ENCODE results near the gene F12. TPM values are rescaled to one million over a fixed set of nuclear protein-coding genes. Genes with fewer than 3 reads are reported as not detected.

Gene F12
- total RNA-seq, 1 experiment from 2014 or later: 16.5 TPM

DNA sequence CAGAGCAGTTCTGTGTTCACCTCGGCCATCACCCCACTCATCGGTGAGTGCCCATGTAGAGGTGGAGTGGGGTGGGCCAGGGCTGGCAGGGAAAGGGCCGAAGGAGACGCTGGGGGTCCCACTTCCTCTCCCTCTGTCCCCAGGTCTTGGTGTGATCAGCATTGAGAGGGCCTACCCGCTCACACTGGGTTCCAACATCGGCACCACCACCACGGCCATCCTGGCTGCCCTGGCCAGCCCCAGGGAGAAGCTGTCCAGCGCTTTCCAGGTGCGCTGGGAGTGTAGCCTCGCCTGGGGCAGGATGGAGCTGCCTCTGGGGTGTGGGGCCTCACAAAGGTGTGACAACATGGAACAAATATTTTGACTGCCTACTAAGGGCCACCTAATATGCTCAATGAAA, 12.6 kb downstream of the F12 start:
- no peak for TF ChIP-seq CTCF (IDR thresholded peaks at IDR 0.05; ENCODE audit: unreplicated experiment)
- Mint-ChIP-seq H3K27me3 (ENCODE audit: insufficient read depth, unreplicated experiment) (no peaks in the 10 kb centered on the region), H3K4me1 (ENCODE audit: insufficient read depth, unreplicated experiment) (no peaks in the 10 kb centered on the region), H3K27ac (ENCODE audit: low read depth, unreplicated experiment) (no peak overlapping the region), H3K9me3 (ENCODE audit: unreplicated experiment) (no peaks in the 10 kb centered on the region), H3K36me3 (ENCODE audit: insufficient read depth, unreplicated experiment) (no peaks in the 10 kb centered on the region), H3K4me3 (ENCODE audit: unreplicated experiment) (no peak overlapping the region)
- intact Hi-C loops (cut with micrococcal nuclease): no loop called here
- POLR2A ChIA-PET: no interaction called here
- DNase-seq (ENCODE audit: unreplicated experiment): no peak
- no TSS peak for BruUV-seq (replicated peaks)
- CTCF ChIA-PET: interaction anchor here (0.6 to 0.7 kb wide), 3 partner anchors 41 to 114 kb away, joined by 3 read pairs; no protein-coding TSS in a partner anchor

GRCh38 chr5:177396078-177396477, 13.3 kb downstream of the F12 start:
- intact Hi-C loops (cut with micrococcal nuclease): no loop called here
- Mint-ChIP-seq H3K4me1 (ENCODE audit: insufficient read depth, unreplicated experiment) (peaks cover 5% of the 10 kb centered on the region), H3K36me3 (ENCODE audit: insufficient read depth, unreplicated experiment) (no peaks in the 10 kb centered on the region), H3K27ac (ENCODE audit: low read depth, unreplicated experiment) (no peak overlapping the region), H3K9me3 (ENCODE audit: unreplicated experiment) (no peaks in the 10 kb centered on the region), H3K27me3 (ENCODE audit: insufficient read depth, unreplicated experiment) (no peaks in the 10 kb centered on the region), H3K4me3 (ENCODE audit: unreplicated experiment) (no peak overlapping the region)
- DNase-seq (ENCODE audit: unreplicated experiment): no peak
- POLR2A ChIA-PET: no interaction called here
- no peak for TF ChIP-seq CTCF (IDR thresholded peaks at IDR 0.05; ENCODE audit: unreplicated experiment)
- BruUV-seq (replicated peaks): no TSS peak
- CTCF ChIA-PET: interaction anchor here (0.7 to 7.8 kb wide), 3 partner anchors 7 to 105 kb away, joined by 3 to 263 read pairs (median 3); partner anchors contain the start of gene PFN3

GRCh38 chr5:177393990-177394389, 15.4 kb downstream of the F12 start:
- H3K4me1 Mint-ChIP-seq (ENCODE audit: insufficient read depth, unreplicated experiment): peaks cover 22% of the 10 kb centered on the region
- ChIA-PET POLR2A (interaction anchor here (5.7 kb wide), 1 partner anchor 60 kb away, joined by 90 read pairs; no protein-coding TSS in a partner anchor), CTCF (interaction anchor here (1.5 to 7.8 kb wide), 2 partner anchors 9 to 61 kb away, joined by 8 to 263 read pairs; partner anchors contain the start of gene PFN3)
- H3K36me3 Mint-ChIP-seq (ENCODE audit: insufficient read depth, unreplicated experiment): no peaks in the 10 kb centered on the region
- BruUV-seq (replicated peaks): no TSS peak
- H3K27ac Mint-ChIP-seq (ENCODE audit: low read depth, unreplicated experiment): no peak overlapping the region
- no peak for TF ChIP-seq CTCF (IDR thresholded peaks at IDR 0.05; ENCODE audit: unreplicated experiment)
- intact Hi-C loops (cut with micrococcal nuclease): no loop called here
- no peaks in the 10 kb centered on the region for H3K9me3 Mint-ChIP-seq (ENCODE audit: unreplicated experiment)
- DNase-seq (ENCODE audit: unreplicated experiment): no peak
- H3K27me3 Mint-ChIP-seq (ENCODE audit: insufficient read depth, unreplicated experiment): no peaks in the 10 kb centered on the region
- H3K4me3 Mint-ChIP-seq (ENCODE audit: unreplicated experiment): no peak overlapping the region

GRCh38 chr5:177393206-177393765, 16.1 kb downstream of the F12 start:
- Mint-ChIP-seq H3K36me3 (ENCODE audit: insufficient read depth, unreplicated experiment) (no peaks in the 10 kb centered on the region), H3K27me3 (ENCODE audit: insufficient read depth, unreplicated experiment) (no peaks in the 10 kb centered on the region), H3K4me3 (ENCODE audit: unreplicated experiment) (no peak overlapping the region), H3K27ac (ENCODE audit: low read depth, unreplicated experiment) (no peak overlapping the region), H3K4me1 (ENCODE audit: insufficient read depth, unreplicated experiment) (peaks cover 29% of the 10 kb centered on the region), H3K9me3 (ENCODE audit: unreplicated experiment) (no peaks in the 10 kb centered on the region)
- BruUV-seq (replicated peaks): no TSS peak
- intact Hi-C loops (cut with micrococcal nuclease): no loop called here
- no peak for DNase-seq (ENCODE audit: unreplicated experiment)
- TF ChIP-seq CTCF (IDR thresholded peaks at IDR 0.05; ENCODE audit: unreplicated experiment): no peak
- POLR2A ChIA-PET: interaction anchor here (0.7 to 5.7 kb wide), 4 partner anchors 9 to 61 kb away, joined by 3 to 90 read pairs (median 8); partner anchors contain the start of gene GRK6
- CTCF ChIA-PET: interaction anchor here (1.5 to 7.8 kb wide), 5 partner anchors 9 to 108 kb away, joined by 6 to 263 read pairs (median 107); partner anchors contain the start of genes PFN3 and PRR7
